GM19238 (cell line): ENCODE data around the gene CROCC.
"Not testable (repeated sequence)": the region's sequence is repeated elsewhere in the genome, so short reads cannot be mapped to it uniquely, and the experiment has no call there.

Experiments
- DNase-seq: peaks from one replicate; pipeline ENCODE4 v3.0.0; 2011; ENCODE audit warnings: low spot score; ENCODE audit not compliant: insufficient read length

The CROCC gene

GRCh38 chr1:16914928-16915626 is 6.7 kb upstream of the CROCC start:
- not testable (repeated sequence) for DNase-seq

- DNase-seq: no peak
Measured at GRCh38 chr1:16915627-16915973, 6.1 kb upstream of the CROCC start.

- not testable (repeated sequence) for DNase-seq
Measured at GRCh38 chr1:16916036-16916880, 5.5 kb upstream of the CROCC start.

- no peak for DNase-seq
Measured at GRCh38 chr1:16918371-16918770, 3.4 kb upstream of the CROCC start.

GRCh38 chr1:16918936-16919665 is 2.6 kb upstream of the CROCC start:
- DNase-seq: not testable (repeated sequence)

GRCh38 chr1:16920951-16921350 is 780 bp upstream of the CROCC start:
- DNase-seq: no peak

GRCh38 chr1:16922466-16922865 is 735 bp downstream of the CROCC start:
- DNase-seq: no peak

- no peak for DNase-seq
Measured at GRCh38 chr1:16922885-16923431, 1.2 kb downstream of the CROCC start.

- no peak for DNase-seq
Measured at GRCh38 chr1:16924216-16924918, 2.6 kb downstream of the CROCC start.

- no peak for DNase-seq
Measured at GRCh38 chr1:16924919-16925477, 3.3 kb downstream of the CROCC start.

GRCh38 chr1:16925635-16926490 is 4.1 kb downstream of the CROCC start:
- DNase-seq: no peak

- no peak for DNase-seq
Measured at GRCh38 chr1:16926491-16927073, 4.9 kb downstream of the CROCC start.

- DNase-seq: no peak
Measured at GRCh38 chr1:16927256-16927655, 5.5 kb downstream of the CROCC start.

- DNase-seq: no peak
Measured at GRCh38 chr1:16927711-16928485, 6.2 kb downstream of the CROCC start.

GRCh38 chr1:16929146-16930041 is 7.7 kb downstream of the CROCC start:
- not testable (repeated sequence) for DNase-seq

- DNase-seq: not testable (repeated sequence)
Measured at GRCh38 chr1:16931206-16931934, 9.6 kb downstream of the CROCC start.

- not testable (repeated sequence) for DNase-seq
Measured at GRCh38 chr1:16933945-16934344, 12.2 kb downstream of the CROCC start.
